ENCODE results near the gene POU2F2. TPM values are rescaled to one million over a fixed set of nuclear protein-coding genes. Genes with fewer than 3 reads are reported as not detected.

The POU2F2 gene
- polyA plus RNA-seq, 1 of the 3 experiments (the other 2 are of a cell fraction), result 0.49 TPM

- Histone ChIP-seq H3K9me3 (no peaks in the 10 kb centered on the region), H3K4me3 (ENCODE audit: low read depth in 2 of 2, low read length in 1 of 2) (no peak overlapping the region), H2AFZ (ENCODE audit: low read depth) (peak overlapping the region; percentile 94), H3K4me1 (ENCODE audit: control insufficient read depth in 1 of 2, insufficient read depth in 2 of 2, low read depth in 1 of 2, low read length in 1 of 2) (peaks cover 5 to 16% of the 10 kb centered on the region in 2 experiments; a peak in 3 of 4 replicates), H3F3A (replicated peaks; ENCODE audit: insufficient read depth) (peaks cover 29% of the 10 kb centered on the region), H3K79me2 (ENCODE audit: insufficient read depth) (peaks cover 7% of the 10 kb centered on the region; the same call in 1 of the 2 replicates), H3K9ac (peak overlapping the region; percentile 30; the same call in 1 of the 2 replicates), H4K20me1 (ENCODE audit: insufficient read depth) (no peaks in the 10 kb centered on the region), H3K9me2 (no peaks in the 10 kb centered on the region), H3K27me3 (ENCODE audit: insufficient read depth) (no peaks in the 10 kb centered on the region), H3K4me2 (peak overlapping the region; percentile 82), H3K36me3 (replicated peaks in 1 of 2; ENCODE audit: control insufficient read depth in 1 of 2, insufficient read depth in 2 of 2, low read length in 1 of 2) (no peaks in the 10 kb centered on the region), H3K27ac (ENCODE audit: low read depth in 2 of 2, low read length in 1 of 2) (peak overlapping the region in 1 of 2 experiments; percentile 65; a peak in 2 of 4 replicates)
- TF ChIP-seq TCF12 (IDR thresholded peaks at IDR 0.05) (peak; percentile 10; the same call in 1 of the 2 replicates), FOXM1 (IDR thresholded peaks at IDR 0.05; ENCODE audit: low read depth) (no peak), SMC3 (IDR thresholded peaks at IDR 0.05; ENCODE audit: low read depth, low read length) (no peak), FOSL2 (IDR thresholded peaks at IDR 0.05; ENCODE audit: borderline replicate concordance, low read depth) (peak; percentile 59; the same call in 1 of the 2 replicates), USF2 (IDR thresholded peaks at IDR 0.05; ENCODE audit: borderline replicate concordance, low read depth, low read length) (no peak), MAX (IDR thresholded peaks at IDR 0.05; ENCODE audit: low read depth) (peak; percentile 63; the same call in 1 of the 2 replicates), RFX5 (IDR thresholded peaks at IDR 0.05; ENCODE audit: low read length) (no peak)
- CTCF ChIA-PET, result interaction anchor here (1.0 kb wide), 1 partner anchor 20 kb away, joined by 3 read pairs; no protein-coding TSS in a partner anchor
- WGBS (ENCODE audit: low lambda C conversion rate), result 76% methylated on average over 18 of the region's 18 CpGs
- POLR2A ChIA-PET, result no interaction called here
- DNase-seq, result no peak
These were observed 43.6 kb downstream of the POU2F2 start for GRCh38 chr19:42088471-42089190.

GRCh38 chr19:42086770-42087550 is 45.3 kb downstream of the POU2F2 start:
- ChIA-PET CTCF (interaction anchor here (1.0 kb wide), 1 partner anchor 21 kb away, joined by 3 read pairs; no protein-coding TSS in a partner anchor), POLR2A (no interaction called here)
- Histone ChIP-seq H3K79me2 (ENCODE audit: insufficient read depth) (peaks cover 21% of the 10 kb centered on the region; the same call in 1 of the 2 replicates), H3K4me2 (no peak overlapping the region), H3F3A (replicated peaks; ENCODE audit: insufficient read depth) (peaks cover 32% of the 10 kb centered on the region), H4K20me1 (ENCODE audit: insufficient read depth) (peaks cover 5% of the 10 kb centered on the region; the same call in 1 of the 2 replicates), H3K9me2 (no peaks in the 10 kb centered on the region), H3K4me3 (ENCODE audit: low read depth in 2 of 2, low read length in 1 of 2) (no peak overlapping the region), H3K9me3 (no peaks in the 10 kb centered on the region), H3K27ac (ENCODE audit: low read depth in 2 of 2, low read length in 1 of 2) (no peak overlapping the region), H3K9ac (no peak overlapping the region), H3K27me3 (ENCODE audit: insufficient read depth) (no peaks in the 10 kb centered on the region), H3K4me1 (ENCODE audit: control insufficient read depth in 1 of 2, insufficient read depth in 2 of 2, low read depth in 1 of 2, low read length in 1 of 2) (peaks cover 5 to 16% of the 10 kb centered on the region in 2 experiments; a peak in 3 of 4 replicates), H2AFZ (ENCODE audit: low read depth) (no peak overlapping the region), H3K36me3 (replicated peaks in 1 of 2; ENCODE audit: control insufficient read depth in 1 of 2, insufficient read depth in 2 of 2, low read length in 1 of 2) (peaks cover 2 to 8% of the 10 kb centered on the region in 2 experiments)
- 95% methylated on average over 11 of the region's 11 CpGs for WGBS (ENCODE audit: low lambda C conversion rate)
- DNase-seq, result no peak
- no peak for TF ChIP-seq YY1 (IDR thresholded peaks at IDR 0.05; ENCODE audit: low read depth)
- no peak for TF ChIP-seq ZBTB33 (IDR thresholded peaks at IDR 0.05; ENCODE audit: borderline replicate concordance, low read depth)
- no peak for TF ChIP-seq EP300 (IDR thresholded peaks at IDR 0.05; ENCODE audit: borderline replicate concordance in 1 of 2, low read depth in 1 of 2, low read length in 1 of 2)
- no peak for TF ChIP-seq FOXJ3 (CRISPR knock-in tag; IDR thresholded peaks at IDR 0.05)
- TF ChIP-seq CTCF (IDR thresholded peaks at IDR 0.05), result no peak
- no peak for TF ChIP-seq CHD2 (IDR thresholded peaks at IDR 0.05; ENCODE audit: low read length, partially characterized antibody)
- no peak for TF ChIP-seq USF2 (IDR thresholded peaks at IDR 0.05; ENCODE audit: borderline replicate concordance, low read depth, low read length)
- TF ChIP-seq TAF1 (IDR thresholded peaks at IDR 0.05; ENCODE audit: borderline replicate concordance, low read depth, low read length), result no peak
- TF ChIP-seq SMC3 (IDR thresholded peaks at IDR 0.05; ENCODE audit: low read depth, low read length), result no peak
- no peak for TF ChIP-seq EZH2phosphoT487 (IDR thresholded peaks at IDR 0.05; ENCODE audit: borderline replicate concordance, low read depth)
- TF ChIP-seq GABPA (IDR thresholded peaks at IDR 0.05; ENCODE audit: low read depth), result no peak
- TF ChIP-seq RCOR1 (IDR thresholded peaks at IDR 0.05; ENCODE audit: low read length), result no peak

Data from SK-N-SH (cell line).